Endothelial cell of umbilical vein (primary cell): Measurements from ENCODE around the gene GDPD3. TPM values are rescaled to one million over a fixed set of nuclear protein-coding genes. Genes with fewer than 3 reads are reported as not detected.

Experiments used
- BruUV-seq: library from RNA; stranded (reverse); fragments of 400-500 nt; replicated peaks from 2 replicates; lab custom pipeline; 2021; lab: Mats Ljungman, UMichigan
- CTCF ChIA-PET: fragments of 300-600, 350-600 bp; sonication (Branson Sonifier 250); formaldehyde crosslinking; loops from one replicate; lab custom pipeline; 2021; ENCODE audit warnings: antibody characterized with exemption, inconsistent platforms; lab: Charles Lee
- POLR2A ChIA-PET: fragments of 300-600, 350-600 bp; sonication (Branson Sonifier 250); formaldehyde crosslinking; loops from one replicate; lab custom pipeline; 2021; ENCODE audit warnings: antibody characterized with exemption, inconsistent platforms; lab: Charles Lee
- DNase-seq: peaks from one replicate; pipeline ENCODE4 v3.0.0-alpha.2; 2011; ENCODE audit warnings: low read depth, low spot score
- FAIRE-seq: peaks from 2 replicates; lab custom pipeline; 2011; peaks lifted over from hg19 to GRCh38; lab: Jason Lieb, UNC
- H2AFZ ChIP-seq: 2 replicates; pipeline ENCODE4 v1.6.0; 2012; ENCODE audit warnings: low read depth, low read length, control low read depth, inconsistent platforms
- H3K27ac ChIP-seq: 2 replicates; pipeline ENCODE4 v1.5.1; 2011; ENCODE audit warnings: low read depth, mild to moderate bottlenecking, control low read depth, low read length, moderate library complexity; ENCODE audit not compliant: insufficient read depth
- H3K27me3 ChIP-seq, 2 experiments: 2 replicates each; pipeline versions ENCODE4 v1.6.0 to v1.6.1; 2011; ENCODE audit warnings: low read length in 2 of 2, mixed read lengths in 1 of 2; ENCODE audit not compliant: control insufficient read depth in 2 of 2, insufficient read depth in 2 of 2
- H3K36me3 ChIP-seq, 2 experiments: 2 replicates in 1 of 2; 3 replicates in 1 of 2; pipeline ENCODE4 v1.5.1; 2011; ENCODE audit warnings: low read length in 2 of 2, mild to moderate bottlenecking in 1 of 2, moderate library complexity in 1 of 2; ENCODE audit not compliant: control insufficient read depth in 2 of 2, insufficient read depth in 2 of 2; ENCODE audit errors: extremely low read depth in 1 of 2
- H3K4me1 ChIP-seq: 3 replicates; pipeline ENCODE4 v1.5.1; 2011; ENCODE audit warnings: mild to moderate bottlenecking, low read length; ENCODE audit not compliant: control insufficient read depth, insufficient read depth; ENCODE audit errors: extremely low read depth
- H3K4me2 ChIP-seq: 2 replicates; pipeline ENCODE4 v1.6.1; 2011; ENCODE audit warnings: low read length, control low read depth, mixed read lengths; ENCODE audit not compliant: insufficient read depth
- H3K4me3 ChIP-seq, 3 experiments: fragments of 200-600 bp in 1 of 3; sonication (generic), shearing (Covaris generic) in 1 of 3; replicated peaks in 1 of 3; 2 replicates each; pipeline ENCODE4 v1.5.1; 2011 to 2016; ENCODE audit warnings: control low read depth in 3 of 3, low read length in 3 of 3, mild to moderate bottlenecking in 2 of 3, inconsistent platforms in 1 of 3, low read depth in 1 of 3, moderate library complexity in 1 of 3; ENCODE audit not compliant: insufficient read depth in 1 of 3
- H3K79me2 ChIP-seq: 2 replicates; pipeline ENCODE4 v1.6.0; 2012; ENCODE audit warnings: low read length, inconsistent platforms; ENCODE audit not compliant: control insufficient read depth, insufficient read depth
- H3K9ac ChIP-seq: replicated peaks from 2 replicates; pipeline ENCODE3; 2011; ENCODE audit warnings: low read length, control low read depth; ENCODE audit not compliant: insufficient read depth; ENCODE audit errors: extremely low read depth
- H3K9me1 ChIP-seq: replicated peaks from 3 replicates; pipeline ENCODE4 v1.6.0; 2011; ENCODE audit warnings: mild to moderate bottlenecking, low read length; ENCODE audit not compliant: control insufficient read depth, insufficient read depth; ENCODE audit errors: extremely low read depth
- H3K9me3 ChIP-seq: replicated peaks from 2 replicates; pipeline ENCODE4 v1.5.1; 2012; ENCODE audit warnings: low read length, inconsistent platforms; ENCODE audit not compliant: control insufficient read depth, insufficient read depth
- H4K20me1 ChIP-seq: replicated peaks from 2 replicates; pipeline ENCODE3; 2011; ENCODE audit warnings: mild to moderate bottlenecking, low read length; ENCODE audit not compliant: control insufficient read depth, insufficient read depth; ENCODE audit errors: extremely low read depth
- EZH2 ChIP-seq: IDR thresholded peaks from 2 replicates; pipeline ENCODE4 v1.6.1; 2012; ENCODE audit warnings: borderline replicate concordance, low read depth, mild to moderate bottlenecking, moderate library complexity, low read length, inconsistent platforms; ENCODE audit not compliant: severe bottlenecking
- FOS ChIP-seq: IDR thresholded peaks from 2 replicates; pipeline ENCODE4 v1.6.1; 2011; ENCODE audit warnings: mild to moderate bottlenecking, low read length, moderate library complexity, borderline replicate concordance; ENCODE audit not compliant: insufficient read depth
- MYC ChIP-seq: IDR thresholded peaks from one replicate; pipeline ENCODE4 v1.6.1; 2011; ENCODE audit warnings: mild to moderate bottlenecking, low read depth, low read length
- POLR2A ChIP-seq: IDR thresholded peaks from 2 replicates; pipeline ENCODE4 v1.6.1; 2012; ENCODE audit warnings: low read depth, mild to moderate bottlenecking, control low read depth, low read length
- dilution Hi-C: fragments of 300-500 bp; cut with MboI; formaldehyde crosslinking; loops from one replicate; pipeline ENCODE4 v1.15.0; 2019; ENCODE audit warnings: low sequenced_read_pairs; ENCODE audit not compliant: extremely low pct_ligation_motif_present
- intact Hi-C: fragments of 100-400 bp; cut with micrococcal nuclease; formaldehyde crosslinking; loops from one replicate; pipeline ENCODE4 v1.10.0; 2022
- polyA plus RNA-seq, 4 experiments: library from polyadenylated mRNA; depleted of rRNA in 3 of 4; stranded (reverse) in 3 of 4; unstranded in 1 of 4; fragments of >200 nt; gene quantifications; 2 replicates each; pipeline versions ENCODE4 v1.2.1 to v1.2.3, GENCODE V29; 2011 to 2012; ENCODE audit warnings: missing spikeins in 1 of 4
- total RNA-seq: library from RNA; stranded (reverse); gene quantifications from 2 replicates; pipeline ENCODE4 v1.2.3, GENCODE V29; 2021
- TF ChIP-seq, protein P1 (sequence below), 2 donors: IDR thresholded peaks; 1 replicate in 1 of 2; 2 replicates in 1 of 2; pipeline ENCODE4 v1.5.1; 2011; ENCODE audit warnings: low read length in 2 of 2, mild to moderate bottlenecking in 2 of 2, moderate library complexity in 2 of 2, control low read depth in 1 of 2, inconsistent platforms in 1 of 2, low read depth in 1 of 2; ENCODE audit not compliant: insufficient read depth in 1 of 2; ENCODE audit errors: extremely low read depth in 1 of 2
- TF ChIP-seq, protein P2 (sequence below): IDR thresholded peaks from 2 replicates; pipeline ENCODE4 v1.6.1; 2011; ENCODE audit not compliant: insufficient read depth, insufficient read length

The GDPD3 gene
- total and polyA plus RNA-seq, 2 donors (not counting 3 experiments of a cell fraction or from before 2014, with no cell fraction given) = 8.0 to 18.6 TPM

DNA sequence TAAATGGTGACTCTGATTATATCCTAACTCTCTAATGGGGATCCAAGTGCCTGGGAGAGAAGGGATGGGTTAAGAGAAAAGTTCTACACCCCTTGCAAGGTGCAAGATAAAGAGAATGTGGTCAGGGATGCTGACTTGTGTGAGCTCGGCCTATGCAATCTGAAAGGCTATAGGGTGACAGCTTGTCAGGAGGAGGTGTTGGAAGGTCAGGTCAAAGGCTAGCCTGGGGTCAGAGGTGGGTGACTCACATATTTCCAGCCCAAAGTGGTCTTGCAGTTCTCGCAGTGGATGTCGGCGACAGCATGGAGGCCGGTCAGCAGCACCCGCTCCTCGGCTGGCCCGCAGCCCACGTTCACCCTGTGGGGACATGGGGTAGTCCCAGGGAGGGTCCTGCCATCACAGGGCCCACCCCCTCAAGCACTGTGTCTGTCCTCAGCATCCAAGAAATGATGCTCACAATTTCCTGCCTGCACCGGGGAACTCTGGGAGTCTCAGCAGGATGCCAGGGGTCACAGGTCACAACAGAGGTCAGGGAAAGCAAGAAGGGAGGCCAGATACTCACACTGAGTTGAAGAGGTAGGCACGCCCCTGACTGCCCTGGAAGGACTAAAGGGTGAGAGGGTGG is 18.7 kb downstream of the GDPD3 start:
- H2AFZ ChIP-seq = no peak overlapping the region
- no peak overlapping the region for H3K4me2 ChIP-seq
- FAIRE-seq (no peak), DNase-seq (no peak)
- H4K20me1 ChIP-seq = no peaks in the 10 kb centered on the region
- TSS peak; percentile 26 for BruUV-seq
- H3K27me3 ChIP-seq = no peaks in the 10 kb centered on the region
- ChIA-PET CTCF (interaction anchor here (3.5 kb wide), 1 partner anchor 19 kb away, joined by 33 read pairs; the partner anchor contains the start of gene PPP4C), POLR2A (no interaction called here)
- no peak overlapping the region for H3K27ac ChIP-seq
- H3K79me2 ChIP-seq = no peaks in the 10 kb centered on the region
- peaks cover 0 to 8% of the 10 kb centered on the region in 2 experiments for H3K36me3 ChIP-seq
- no peak overlapping the region for H3K9ac ChIP-seq
- TF ChIP-seq, protein P1, sequence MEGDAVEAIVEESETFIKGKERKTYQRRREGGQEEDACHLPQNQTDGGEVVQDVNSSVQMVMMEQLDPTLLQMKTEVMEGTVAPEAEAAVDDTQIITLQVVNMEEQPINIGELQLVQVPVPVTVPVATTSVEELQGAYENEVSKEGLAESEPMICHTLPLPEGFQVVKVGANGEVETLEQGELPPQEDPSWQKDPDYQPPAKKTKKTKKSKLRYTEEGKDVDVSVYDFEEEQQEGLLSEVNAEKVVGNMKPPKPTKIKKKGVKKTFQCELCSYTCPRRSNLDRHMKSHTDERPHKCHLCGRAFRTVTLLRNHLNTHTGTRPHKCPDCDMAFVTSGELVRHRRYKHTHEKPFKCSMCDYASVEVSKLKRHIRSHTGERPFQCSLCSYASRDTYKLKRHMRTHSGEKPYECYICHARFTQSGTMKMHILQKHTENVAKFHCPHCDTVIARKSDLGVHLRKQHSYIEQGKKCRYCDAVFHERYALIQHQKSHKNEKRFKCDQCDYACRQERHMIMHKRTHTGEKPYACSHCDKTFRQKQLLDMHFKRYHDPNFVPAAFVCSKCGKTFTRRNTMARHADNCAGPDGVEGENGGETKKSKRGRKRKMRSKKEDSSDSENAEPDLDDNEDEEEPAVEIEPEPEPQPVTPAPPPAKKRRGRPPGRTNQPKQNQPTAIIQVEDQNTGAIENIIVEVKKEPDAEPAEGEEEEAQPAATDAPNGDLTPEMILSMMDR (IDR thresholded peaks at IDR 0.05; ENCODE audit: extremely low read depth in 1 of 2, insufficient read depth in 1 of 2, low read depth in 1 of 2, low read length in 2 of 2) = no peak
- TF ChIP-seq FOS = no peak
- no peak for TF ChIP-seq MYC
- TF ChIP-seq, protein P2, sequence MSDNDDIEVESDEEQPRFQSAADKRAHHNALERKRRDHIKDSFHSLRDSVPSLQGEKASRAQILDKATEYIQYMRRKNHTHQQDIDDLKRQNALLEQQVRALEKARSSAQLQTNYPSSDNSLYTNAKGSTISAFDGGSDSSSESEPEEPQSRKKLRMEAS = no peak
- no peak for TF ChIP-seq POLR2A
- no peak for TF ChIP-seq EZH2
- peaks cover 3% of the 10 kb centered on the region for H3K9me3 ChIP-seq
- dilution Hi-C loops = no loop called here
- H3K9me1 ChIP-seq = no peaks in the 10 kb centered on the region
- H3K4me1 ChIP-seq = peaks cover 23% of the 10 kb centered on the region
- peak overlapping the region in 1 of 3 experiments; percentile 76 for H3K4me3 ChIP-seq
- intact Hi-C loops = loop anchor here (10.0 kb wide), 2 partner anchors 310 to 560 kb away; partner anchors contain the start of genes FBRS, PRR14 and ZNF771
